Panc1 (cell line): ENCODE data around the gene HPCAL4.

Source experiments
- CTCF ChIP-seq: fragments of 450-650 bp; IDR thresholded peaks from 2 replicates; pipeline ENCODE4 v1.5.1; 2017; ENCODE audit warnings: mild to moderate bottlenecking
- REST ChIP-seq, 2 experiments: IDR thresholded peaks; 2 replicates each; pipeline ENCODE4 v1.6.1; 2011 to 2012; ENCODE audit warnings: low read depth in 2 of 2, control low read depth in 1 of 2, low read length in 1 of 2, mild to moderate bottlenecking in 1 of 2, moderate library complexity in 1 of 2; ENCODE audit not compliant: insufficient read depth in 1 of 2
- SIN3A ChIP-seq: IDR thresholded peaks from 2 replicates; pipeline ENCODE4 v1.6.1; 2012; ENCODE audit warnings: low read depth, mild to moderate bottlenecking, low read length, moderate library complexity, borderline replicate concordance; ENCODE audit not compliant: insufficient read depth

DNA sequence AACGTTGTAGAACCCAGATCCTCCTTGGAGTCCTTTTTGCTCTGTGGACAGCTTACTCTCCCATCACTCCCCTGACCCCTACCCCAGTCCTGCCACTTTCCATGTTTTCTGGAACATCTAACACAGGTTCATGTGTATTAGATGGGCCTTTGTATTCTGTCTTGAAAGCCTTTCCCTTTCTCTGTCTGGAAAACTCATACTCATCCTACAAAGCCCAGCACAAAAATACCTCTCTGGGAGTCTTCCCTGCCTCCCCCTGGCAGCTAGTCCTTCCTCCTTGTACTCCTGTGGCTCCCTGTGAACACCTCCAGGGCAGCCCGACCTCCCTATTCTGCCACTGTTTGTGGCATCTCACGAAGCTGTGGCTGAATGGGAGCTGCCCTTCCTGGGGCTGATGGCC is 44.0 kb downstream of the HPCAL4 start:
- TF ChIP-seq REST (IDR thresholded peaks at IDR 0.05; ENCODE audit: insufficient read depth in 1 of 2, low read depth in 2 of 2, low read length in 1 of 2) (no peak), SIN3A (no peak), CTCF (no peak)
